GM19240 (cell line): Measurements from ENCODE around the gene SH3BP2.

Source experiments
- DNase-seq: peaks from one replicate; pipeline ENCODE4 v3.0.0; 2011; ENCODE audit warnings: low spot score; ENCODE audit not compliant: insufficient read length

Gene SH3BP2

DNA sequence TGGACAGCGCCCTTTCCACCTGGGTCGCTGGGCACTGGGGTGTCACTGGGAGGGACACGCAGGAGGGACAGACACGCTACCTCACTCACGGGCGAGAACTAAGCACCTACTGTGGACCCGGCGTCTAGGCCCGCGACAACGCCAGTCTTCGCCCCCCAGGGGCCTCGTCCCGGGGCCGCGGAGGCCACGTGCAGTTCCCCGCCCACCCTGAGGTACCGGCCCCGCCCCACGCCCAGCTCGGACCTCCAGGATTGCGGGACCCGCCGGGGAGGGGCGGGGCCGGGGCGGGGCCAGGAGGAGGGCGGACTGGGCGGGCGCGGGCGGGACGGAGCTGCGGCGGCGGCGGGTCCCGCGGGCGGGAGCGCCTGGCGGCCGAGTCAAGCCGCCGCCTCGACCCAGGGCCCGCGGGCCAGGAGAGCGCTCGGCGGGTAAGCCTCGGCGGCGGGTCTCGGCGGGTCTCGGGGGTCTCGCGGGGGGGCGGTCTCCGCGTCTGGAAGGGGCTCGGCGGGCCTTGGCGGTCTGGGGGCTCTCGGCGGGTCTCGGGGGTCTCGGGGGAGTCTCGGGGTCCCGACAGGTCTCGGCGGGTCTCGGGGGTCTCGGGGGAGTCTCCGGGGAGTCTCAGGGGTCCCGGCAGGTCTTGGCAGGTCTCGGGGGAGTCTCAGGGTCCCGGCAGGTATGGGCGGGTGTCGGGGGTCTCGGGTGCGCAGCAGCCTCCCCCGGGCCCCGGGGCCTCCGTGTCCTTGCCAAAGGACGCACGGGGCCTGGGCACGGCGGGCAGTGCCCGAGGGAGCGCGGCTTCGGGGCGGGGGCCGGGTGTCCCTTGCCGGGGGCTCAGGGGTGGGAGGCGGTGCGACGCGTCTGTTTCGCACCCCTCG lies at the start of gene SH3BP2:
Gene SH3BP2 (plus strand): TSS at position 375 of the 875 bp plus-strand sequence. CDS start 27,533 bp downstream, outside the sequence.
- DNase-seq = no peak

DNA sequence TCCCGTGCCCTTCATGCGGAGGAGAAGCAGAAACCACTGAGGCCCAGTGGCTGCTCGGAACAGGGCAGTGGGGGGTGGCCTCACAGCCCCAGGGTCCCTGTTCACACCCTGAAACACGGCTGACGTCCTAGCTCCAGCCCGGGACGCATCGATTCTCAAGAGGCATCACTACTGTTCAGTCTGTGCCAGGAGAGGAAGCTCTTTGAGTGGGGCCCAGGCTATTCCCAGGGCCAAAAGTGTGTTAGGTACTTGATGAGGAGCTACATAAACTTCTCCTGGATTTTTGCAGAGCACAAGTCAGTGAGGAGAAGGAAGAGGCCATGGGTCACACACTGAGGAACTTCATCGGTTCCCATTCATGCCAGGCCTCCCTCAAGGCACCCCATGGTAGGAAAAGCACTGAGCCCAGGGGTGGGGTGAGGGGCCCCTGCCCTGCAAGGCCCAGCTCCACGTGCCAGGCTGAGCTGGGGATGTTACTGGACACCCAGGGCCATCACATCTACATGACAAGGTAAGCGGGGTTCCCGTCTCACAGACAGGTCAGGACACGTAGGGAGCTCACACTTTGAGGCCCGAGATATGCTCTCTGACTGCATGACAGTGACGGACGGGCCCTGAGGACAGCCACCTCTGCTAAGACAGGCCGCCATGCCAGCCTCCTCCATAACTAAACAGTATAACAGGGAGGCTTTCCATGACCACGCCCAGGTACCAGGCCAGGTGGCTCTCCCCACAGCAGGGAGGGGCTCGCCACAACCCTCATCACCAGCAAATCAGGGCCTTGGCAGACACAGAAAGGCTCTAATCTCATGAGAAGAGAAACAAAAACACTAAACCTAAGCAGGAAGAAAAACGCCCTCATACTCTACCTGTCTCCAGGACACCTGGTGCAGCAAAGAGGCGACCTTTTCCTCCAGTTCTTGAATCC lies 49.1 kb upstream of the SH3BP2 start:
- DNase-seq = no peak

- no peak for DNase-seq
Measured at GRCh38 chr4:2744576-2745270, 48.2 kb upstream of the SH3BP2 start.

DNA sequence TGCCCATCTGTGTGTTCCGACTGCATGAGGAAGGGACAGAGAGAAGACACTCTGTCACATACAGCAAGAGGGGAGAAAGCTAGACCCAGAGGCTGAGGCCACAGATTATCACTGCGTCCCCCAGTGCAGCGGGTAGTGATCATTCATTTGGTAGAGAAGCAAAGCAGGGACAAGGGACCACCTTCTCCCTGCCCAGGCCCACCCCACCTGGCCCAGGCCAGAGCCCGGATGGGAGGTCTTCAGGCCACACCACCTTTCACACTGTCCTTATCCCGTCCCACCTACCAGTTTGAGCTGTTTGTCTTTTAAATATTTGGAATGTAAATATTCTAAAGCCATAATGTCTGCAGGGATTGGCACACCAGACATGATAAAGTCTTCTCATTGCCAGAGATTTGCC lies 47.4 kb upstream of the SH3BP2 start:
- DNase-seq = no peak

DNA sequence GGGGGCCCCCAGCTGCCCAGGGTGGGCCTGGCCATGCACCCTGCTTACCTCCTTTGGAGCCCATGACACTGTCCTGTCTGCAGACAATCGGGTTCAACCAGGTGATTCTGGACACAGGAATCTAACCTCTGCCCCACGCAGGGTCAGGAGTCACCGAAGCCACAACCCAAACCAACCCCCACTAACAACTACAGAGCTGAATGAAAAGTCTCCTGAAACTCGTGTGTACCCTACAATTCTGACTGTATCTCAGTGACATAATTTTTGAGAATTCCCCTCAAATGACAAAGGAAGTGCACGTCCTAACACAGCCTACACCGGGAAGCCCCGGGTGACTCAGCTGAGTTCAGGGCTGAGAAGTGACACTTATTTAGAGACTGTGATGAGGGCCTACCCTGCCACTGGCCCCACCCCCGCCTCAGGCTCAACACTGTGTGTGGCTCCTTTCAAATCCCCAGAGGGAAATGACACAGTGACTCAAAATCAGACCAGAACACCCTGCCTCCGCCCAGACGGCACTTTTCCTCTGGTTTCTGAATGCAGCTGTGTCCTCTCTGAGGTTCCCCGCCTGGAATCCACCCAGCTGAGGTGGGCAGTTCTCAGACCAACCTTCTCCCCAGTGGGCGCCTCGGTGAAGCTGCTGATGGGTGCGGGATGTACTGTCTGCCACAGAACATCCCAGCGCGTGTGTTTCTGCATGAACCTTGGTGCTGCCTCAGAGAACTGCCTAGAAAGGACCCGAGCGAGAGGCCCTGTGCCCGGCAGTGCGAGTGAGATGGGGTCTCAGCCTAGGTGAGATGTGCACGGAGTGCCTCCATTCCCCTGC lies 46.7 kb upstream of the SH3BP2 start:
- DNase-seq = peak; percentile 89

DNA sequence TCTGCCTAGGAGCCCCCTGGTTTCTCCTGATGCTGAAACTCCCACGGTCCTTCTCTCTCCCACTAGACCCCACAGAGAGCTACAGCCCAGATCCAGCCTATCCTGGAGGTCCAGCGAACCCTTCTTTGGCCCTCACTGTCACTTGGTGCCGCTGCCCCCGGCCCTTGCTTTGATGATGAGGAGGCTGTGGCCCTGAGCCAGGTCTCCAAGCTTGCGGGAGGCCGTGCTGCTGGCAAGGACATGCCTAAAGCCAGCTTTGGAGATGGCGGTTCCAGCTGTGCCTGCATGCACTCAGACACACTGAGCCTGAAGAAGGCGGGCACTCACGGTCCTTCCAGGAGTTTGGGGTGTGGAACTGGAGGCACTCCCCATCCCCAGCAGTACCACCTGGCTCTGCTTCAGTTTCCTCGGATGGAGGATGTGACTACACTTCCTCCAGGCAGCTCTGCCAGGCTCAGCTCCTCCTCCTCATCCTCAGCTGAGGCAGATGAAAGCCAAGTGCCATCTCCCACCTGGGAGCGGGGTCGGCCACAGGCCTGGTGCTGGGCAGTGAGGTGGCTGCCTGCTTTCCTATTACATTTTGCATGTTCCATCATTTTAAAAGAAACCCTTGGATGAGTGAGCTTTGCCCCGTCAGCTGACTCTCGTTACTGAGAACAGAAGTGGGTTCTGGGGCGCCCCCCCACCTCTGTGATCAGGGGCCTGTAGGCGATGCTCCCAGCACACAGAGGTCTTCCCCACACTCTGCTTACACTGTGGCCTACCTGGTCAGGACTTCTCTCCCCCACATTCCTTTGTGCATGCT lies 45.8 kb upstream of the SH3BP2 start:
- DNase-seq = no peak

GRCh38 chr4:2750719-2751605 lies 41.9 kb upstream of the SH3BP2 start:
- no peak for DNase-seq

GRCh38 chr4:2753436-2753835 lies 39.4 kb upstream of the SH3BP2 start:
- no peak for DNase-seq

GRCh38 chr4:2754848-2755819 lies 37.8 kb upstream of the SH3BP2 start:
- DNase-seq = no peak

DNA sequence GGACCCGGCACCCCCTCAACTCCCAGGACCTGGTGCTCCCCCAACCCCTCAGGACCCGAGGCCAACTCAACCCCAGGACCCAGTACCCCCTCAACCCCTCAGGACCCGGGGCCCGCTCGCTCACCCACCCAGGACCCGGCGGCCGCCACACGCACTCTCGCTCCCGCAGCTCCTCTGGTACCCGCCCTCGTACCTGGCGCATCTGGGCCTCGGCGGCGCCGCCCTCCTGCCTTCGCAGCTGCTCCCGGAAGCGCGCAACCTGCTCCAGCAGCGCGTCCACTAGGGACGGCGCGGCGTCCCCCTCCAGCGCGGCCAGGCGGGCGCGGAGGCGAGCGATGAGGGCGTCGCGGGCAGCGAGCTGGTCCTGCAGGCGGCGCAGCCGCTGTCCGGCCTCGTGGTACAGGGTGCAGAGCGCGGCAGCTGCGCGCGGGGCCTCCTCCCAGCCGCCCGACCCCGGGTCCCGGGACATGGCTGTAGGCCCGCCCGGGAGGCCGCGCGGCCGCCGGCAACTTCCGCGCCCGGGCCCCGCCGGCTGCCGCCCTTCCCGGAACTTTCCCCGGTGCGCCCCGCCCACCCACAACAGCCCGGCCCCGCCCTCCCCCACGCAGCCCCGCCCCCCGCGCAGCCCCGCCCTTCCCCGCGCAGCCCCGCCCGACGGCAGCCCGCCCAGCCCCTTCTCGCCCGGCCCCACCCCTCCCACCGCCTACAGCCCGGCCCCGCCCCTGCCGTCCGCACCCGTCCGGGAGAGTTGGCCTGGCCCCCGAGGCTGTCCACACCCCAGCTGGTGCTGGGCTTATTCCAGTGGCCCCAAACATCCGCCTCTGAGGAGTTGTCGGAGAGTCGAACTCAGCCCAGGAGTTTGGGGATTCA lies 36.8 kb upstream of the SH3BP2 start, which contains the start of gene TNIP2:
Gene TNIP2 (minus strand): TSS at position 516 of the 870 bp plus-strand sequence. CDS start 47 bp downstream, at position 469.
- peak; percentile 85 for DNase-seq

GRCh38 chr4:2756691-2757350 lies 36.1 kb upstream of the SH3BP2 start:
- no peak for DNase-seq

- DNase-seq = no peak
Measured at GRCh38 chr4:2757426-2757825, 35.5 kb upstream of the SH3BP2 start.

DNA sequence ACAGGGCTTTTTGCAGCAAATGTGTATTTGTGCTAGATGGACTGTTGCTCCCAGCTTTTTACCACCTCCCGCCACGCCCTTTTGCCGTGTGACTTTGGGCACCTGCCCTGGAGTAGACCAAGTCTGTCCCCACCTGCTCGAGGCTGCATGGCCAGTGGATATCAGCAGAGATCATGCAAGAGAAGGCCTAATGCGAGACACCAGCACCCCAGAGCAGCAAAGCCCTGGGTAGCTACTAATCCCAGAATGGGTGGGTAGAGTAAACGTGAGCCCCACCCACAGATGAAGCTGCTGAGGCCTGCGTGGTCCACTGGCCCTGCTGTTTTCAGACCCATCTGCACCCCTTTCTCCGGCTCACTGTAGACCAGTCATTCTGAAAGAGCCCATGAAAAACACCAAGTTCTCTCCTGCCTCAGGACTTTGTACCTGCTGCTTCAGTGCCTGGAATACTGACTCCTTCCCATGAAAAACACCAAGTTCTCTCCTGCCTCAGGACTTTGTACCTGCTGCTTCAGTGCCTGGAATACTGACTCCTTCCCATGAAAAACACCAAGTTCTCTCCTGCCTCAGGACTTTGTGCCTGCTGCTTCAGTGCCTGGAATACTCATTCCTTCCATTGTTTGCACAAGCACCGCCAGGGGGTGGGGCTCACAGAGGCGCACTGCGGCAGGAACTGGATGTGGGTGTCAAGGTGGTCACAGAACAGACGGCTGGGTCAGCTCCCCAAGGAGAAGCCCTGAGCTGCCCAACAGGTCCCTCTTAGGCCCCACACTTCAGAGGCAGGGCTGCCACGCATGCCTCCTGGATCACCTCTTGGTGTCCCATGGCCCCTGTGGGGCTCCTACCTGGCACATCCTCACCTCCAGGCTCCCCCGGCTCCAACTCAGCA lies 31.6 kb upstream of the SH3BP2 start:
- DNase-seq = no peak

GRCh38 chr4:2762048-2762447 lies 30.8 kb upstream of the SH3BP2 start:
- no peak for DNase-seq
